Neuronal stem cell (in vitro differentiated cells): ENCODE data around the gene GIPC3.
A peak's percentile ranks its signal among the peaks of the same experiment; 100 is the strongest.

Source experiments
- DNase-seq: peaks from one replicate; pipeline ENCODE4 v3.0.0-alpha.2; 2013; ENCODE audit warnings: low spot score
- H2AFZ ChIP-seq: one replicate; pipeline ENCODE4 v1.6.1; 2013; ENCODE audit warnings: mild to moderate bottlenecking, low read length, inconsistent platforms
- H2AK5ac ChIP-seq: 2 replicates; pipeline ENCODE4 v1.6.1; 2013; ENCODE audit warnings: low read depth, mild to moderate bottlenecking, inconsistent platforms, low read length, moderate library complexity, mixed read lengths
- H2BK120ac ChIP-seq: 2 replicates; pipeline ENCODE4 v1.6.1; 2013; ENCODE audit warnings: low read depth, mild to moderate bottlenecking, inconsistent platforms, low read length, moderate library complexity, mixed read lengths
- H2BK12ac ChIP-seq: one replicate; pipeline ENCODE4 v1.6.1; 2013; ENCODE audit warnings: low read length, inconsistent platforms
- H2BK15ac ChIP-seq: 2 replicates; pipeline ENCODE4 v1.6.1; 2013; ENCODE audit warnings: mild to moderate bottlenecking, low read length, inconsistent platforms, mixed read lengths
- H2BK5ac ChIP-seq: one replicate; pipeline ENCODE4 v1.6.1; 2013; ENCODE audit warnings: inconsistent platforms, mild to moderate bottlenecking, low read length, moderate library complexity
- H3K14ac ChIP-seq: one replicate; pipeline ENCODE4 v1.6.1; 2013; ENCODE audit warnings: low read length, inconsistent platforms
- H3K18ac ChIP-seq: 2 replicates; pipeline ENCODE4 v1.6.1; 2013; ENCODE audit warnings: low read length, inconsistent platforms
- H3K23ac ChIP-seq: 2 replicates; pipeline ENCODE4 v1.6.1; 2013; ENCODE audit warnings: low read depth, mild to moderate bottlenecking, mixed read lengths, low read length, inconsistent platforms; ENCODE audit not compliant: poor library complexity
- H3K27ac ChIP-seq: replicated peaks from 3 replicates; pipeline ENCODE4 v1.5.1; 2013; ENCODE audit warnings: low read length, inconsistent platforms
- H3K27me3 ChIP-seq, 3 experiments: 2 replicates each; pipeline ENCODE4 v1.6.1; 2013; ENCODE audit warnings: low read length in 3 of 3, mild to moderate bottlenecking in 2 of 3, inconsistent platforms in 1 of 3, low read depth in 1 of 3, mixed read lengths in 1 of 3, moderate library complexity in 1 of 3; ENCODE audit not compliant: control insufficient read depth in 3 of 3, insufficient read depth in 3 of 3
- H3K36me3 ChIP-seq, 2 donors: replicated peaks in 1 of 2; 2 replicates each; pipeline ENCODE4 v1.6.1; 2013; ENCODE audit warnings: low read length in 2 of 2; ENCODE audit not compliant: control insufficient read depth in 2 of 2, insufficient read depth in 2 of 2
- H3K4ac ChIP-seq: 2 replicates; pipeline ENCODE4 v1.6.1; 2013; ENCODE audit warnings: inconsistent platforms, mild to moderate bottlenecking, low read length, moderate library complexity
- H3K4me1 ChIP-seq, 2 donors: 1 replicate in 1 of 2; 2 replicates in 1 of 2; pipeline ENCODE4 v1.6.1; 2013; ENCODE audit warnings: low read length in 2 of 2, low read depth in 1 of 2; ENCODE audit not compliant: control insufficient read depth in 2 of 2, insufficient read depth in 1 of 2
- H3K4me2 ChIP-seq: one replicate; pipeline ENCODE4 v1.6.1; 2013; ENCODE audit warnings: mild to moderate bottlenecking, low read length, inconsistent platforms; ENCODE audit not compliant: insufficient read depth, poor library complexity, severe bottlenecking
- H3K4me3 ChIP-seq, 2 donors: 2 replicates each; pipeline ENCODE4 v1.5.1; 2013; ENCODE audit warnings: low read length in 2 of 2, mild to moderate bottlenecking in 2 of 2, inconsistent platforms in 1 of 2, moderate library complexity in 1 of 2
- H3K79me1 ChIP-seq: one replicate; pipeline ENCODE4 v1.6.1; 2013; ENCODE audit warnings: low read depth, mild to moderate bottlenecking, inconsistent platforms, low read length, moderate library complexity
- H3K9ac ChIP-seq: one replicate; pipeline ENCODE4 v1.6.1; 2013; ENCODE audit warnings: mild to moderate bottlenecking, low read depth, low read length, inconsistent platforms; ENCODE audit not compliant: poor library complexity
- H3K9me3 ChIP-seq, 2 donors: replicated peaks in 1 of 2; 2 replicates each; pipeline versions ENCODE3 to v1.6.1; 2013; ENCODE audit warnings: low read length in 2 of 2, mild to moderate bottlenecking in 2 of 2, inconsistent platforms in 1 of 2, low read depth in 1 of 2, mixed read lengths in 1 of 2, moderate library complexity in 1 of 2; ENCODE audit not compliant: control insufficient read depth in 2 of 2, insufficient read depth in 1 of 2
- H4K8ac ChIP-seq: one replicate; pipeline ENCODE4 v1.6.1; 2013; ENCODE audit warnings: low read depth, mild to moderate bottlenecking, inconsistent platforms, low read length, moderate library complexity
- H4K91ac ChIP-seq: one replicate; pipeline ENCODE4 v1.6.1; 2013; ENCODE audit warnings: low read length, low read depth, mild to moderate bottlenecking, inconsistent platforms; ENCODE audit not compliant: poor library complexity
- WGBS, 2 donors: extraction: QIAGEN DNeasy Blood & Tissue Kit; methylation state at CpG; one replicate each; pipeline ENCODE4 v1.1.7; 2013; ENCODE audit warnings: missing lambda C conversion rate in 2 of 2, mixed read lengths in 1 of 2; ENCODE audit not compliant: insufficient read length in 2 of 2, insufficient replicate concordance in 1 of 2; ENCODE audit errors: extremely low coverage in 2 of 2; 5-methylcytosine and 5-hydroxymethylcytosine counted together

GIPC3 gene

DNA sequence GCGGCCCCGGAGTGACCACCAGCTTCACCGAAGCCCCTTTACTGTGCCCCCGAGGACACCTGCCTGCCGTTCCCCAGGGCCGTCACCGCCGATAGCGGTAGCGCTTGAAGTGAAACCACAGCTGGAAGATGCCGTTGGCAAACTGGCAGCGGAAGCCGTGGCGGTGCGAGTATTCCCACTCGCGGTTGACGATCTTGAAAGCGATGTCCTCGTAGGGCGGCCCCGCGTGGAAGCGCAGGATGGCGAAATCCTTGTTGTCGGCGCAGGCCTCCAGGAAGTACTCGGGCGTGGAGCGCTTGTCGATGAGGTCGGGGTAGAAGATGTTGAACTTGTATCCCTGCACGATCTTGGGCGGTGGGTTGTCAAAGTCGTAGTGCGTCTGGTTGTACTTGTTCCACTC, 26.6 kb downstream of the GIPC3 start:
- Histone ChIP-seq H4K8ac (no peak overlapping the region), H3K4me3 (no peak overlapping the region), H3K79me1 (peaks cover 3% of the 10 kb centered on the region), H4K91ac (no peak overlapping the region), H2AK5ac (no peak overlapping the region), H3K4me1 (peaks cover 5 to 16% of the 10 kb centered on the region in 2 donors), H3K9me3 (no peaks in the 10 kb centered on the region), H3K4ac (no peak overlapping the region), H3K27me3 (peaks cover 0 to 9% (median 5%) of the 10 kb centered on the region in 3 experiments), H3K14ac (no peak overlapping the region), H3K27ac (no peak overlapping the region), H2BK12ac (no peak overlapping the region), H2BK5ac (no peak overlapping the region), H3K36me3 (peaks cover 13 to 36% of the 10 kb centered on the region in 2 donors), H2BK15ac (no peak overlapping the region), H2AFZ (no peak overlapping the region), H3K23ac (peak overlapping the region; percentile 55), H3K9ac (peak overlapping the region; percentile 60), H3K18ac (no peak overlapping the region), H2BK120ac (no peak overlapping the region), H3K4me2 (no peak overlapping the region)
- no CpG with 5 or more reads among the region's 36 CpGs for WGBS, 2 donors
- DNase-seq = no peak

- Histone ChIP-seq H3K36me3 (peaks cover 13 to 41% of the 10 kb centered on the region in 2 donors), H3K23ac (peak overlapping the region; percentile 55), H2AFZ (no peak overlapping the region), H2BK12ac (no peak overlapping the region), H2BK15ac (no peak overlapping the region), H3K79me1 (peaks cover 3% of the 10 kb centered on the region), H3K4ac (no peak overlapping the region), H3K4me1 (peaks cover 4 to 11% of the 10 kb centered on the region in 2 donors), H2BK120ac (no peak overlapping the region), H3K14ac (no peak overlapping the region), H3K27ac (no peak overlapping the region), H3K4me2 (no peak overlapping the region), H3K9ac (no peak overlapping the region), H2BK5ac (no peak overlapping the region), H2AK5ac (no peak overlapping the region), H4K91ac (no peak overlapping the region), H3K4me3 (no peak overlapping the region), H3K9me3 (no peaks in the 10 kb centered on the region), H4K8ac (no peak overlapping the region), H3K27me3 (peaks cover 0 to 4% (median under 1%) of the 10 kb centered on the region in 3 experiments), H3K18ac (no peak overlapping the region)
- DNase-seq = no peak
- no CpG with 5 or more reads among the region's 33 CpGs for WGBS, 2 donors
Measured at GRCh38 chr19:3612330-3612729, 27.1 kb downstream of the GIPC3 start.

- Histone ChIP-seq H3K27me3 (no peaks in the 10 kb centered on the region), H3K4ac (no peak overlapping the region), H3K18ac (no peak overlapping the region), H4K91ac (no peak overlapping the region), H3K4me3 (no peak overlapping the region), H2BK12ac (peak overlapping the region; percentile 31), H2AK5ac (no peak overlapping the region), H3K9me3 (no peaks in the 10 kb centered on the region), H3K4me1 (peaks cover 0 to 4% of the 10 kb centered on the region in 2 donors), H3K36me3 (peaks cover 13 to 42% of the 10 kb centered on the region in 2 donors), H3K14ac (no peak overlapping the region), H3K4me2 (no peak overlapping the region), H3K9ac (peak overlapping the region; percentile 30), H2BK5ac (no peak overlapping the region), H3K27ac (no peak overlapping the region), H2AFZ (no peak overlapping the region), H2BK120ac (no peak overlapping the region), H3K23ac (peak overlapping the region; percentile 43), H4K8ac (peak overlapping the region; percentile 82), H2BK15ac (no peak overlapping the region), H3K79me1 (peaks cover 3% of the 10 kb centered on the region)
- no peak for DNase-seq
- no CpG with 5 or more reads among the region's 79 CpGs for WGBS, 2 donors
Measured at GRCh38 chr19:3612901-3613741, 27.8 kb downstream of the GIPC3 start.

GRCh38 chr19:3613818-3614661, 28.8 kb downstream of the GIPC3 start:
- Histone ChIP-seq H4K91ac (no peak overlapping the region), H3K79me1 (peaks cover 3% of the 10 kb centered on the region), H3K36me3 (peaks cover 13 to 50% of the 10 kb centered on the region in 2 donors), H3K4me1 (no peaks in the 10 kb centered on the region), H2AK5ac (no peak overlapping the region), H3K9me3 (no peaks in the 10 kb centered on the region), H2AFZ (no peak overlapping the region), H3K4me2 (no peak overlapping the region), H2BK120ac (no peak overlapping the region), H3K27ac (no peak overlapping the region), H3K9ac (peak overlapping the region; percentile 30), H4K8ac (no peak overlapping the region), H2BK5ac (no peak overlapping the region), H3K14ac (peak overlapping the region; percentile 56), H3K4ac (no peak overlapping the region), H3K27me3 (no peaks in the 10 kb centered on the region), H3K23ac (peak overlapping the region; percentile 65), H3K18ac (no peak overlapping the region), H2BK15ac (no peak overlapping the region), H2BK12ac (peak overlapping the region; percentile 31), H3K4me3 (no peak overlapping the region)
- DNase-seq = no peak
- no CpG with 5 or more reads among the region's 39 CpGs for WGBS, 2 donors
